HepG2 (cell line): ENCODE measurements around the gene LST1. TPM values are rescaled to one million over a fixed set of nuclear protein-coding genes. Genes with fewer than 3 reads are reported as not detected.
A peak's percentile ranks its signal among the peaks of the same experiment; 100 is the strongest.

ENCODE experiments used
- ATM ChIP-seq: fragments of 450-650 bp; IDR thresholded peaks from 2 replicates; pipeline ENCODE4 v1.7.1; 2017; ENCODE audit warnings: mild to moderate bottlenecking, borderline replicate concordance
- CHCHD3 ChIP-seq: sonication (generic); formaldehyde crosslinking; IDR thresholded peaks from 2 replicates; pipeline ENCODE4 v1.8.0; 2022; ENCODE audit warnings: mild to moderate bottlenecking, missing genetic modification reagents, moderate library complexity
- FOXK1 ChIP-seq: sonication (generic); formaldehyde crosslinking; IDR thresholded peaks from 2 replicates; pipeline ENCODE4 v1.4.0; 2020; ENCODE audit warnings: low read depth, missing genetic modification reagents, borderline replicate concordance
- HNRNPUL1 ChIP-seq: fragments of 200-400 bp; formaldehyde crosslinking; IDR thresholded peaks from 2 replicates; pipeline ENCODE4 v1.6.1; 2017; ENCODE audit warnings: low read depth, mild to moderate bottlenecking, low read length, moderate library complexity
- MAZ ChIP-seq, 2 experiments: sonication (generic) in 1 of 2; formaldehyde crosslinking in 1 of 2; IDR thresholded peaks; 2 replicates each; pipeline versions ENCODE4 v1.5.0 to v1.6.1; 2012 to 2020; ENCODE audit warnings: low read depth in 2 of 2, mild to moderate bottlenecking in 2 of 2, borderline replicate concordance in 1 of 2, improper control_type of control experiment in 1 of 2, low read length in 1 of 2, missing genetic modification reagents in 1 of 2, moderate library complexity in 1 of 2
- NPAS2 ChIP-seq: sonication (generic); formaldehyde crosslinking; IDR thresholded peaks from 2 replicates; pipeline ENCODE4 v1.8.0; 2022; ENCODE audit warnings: mild to moderate bottlenecking, missing genetic modification reagents, borderline replicate concordance
- PAWR ChIP-seq: sonication (generic); formaldehyde crosslinking; IDR thresholded peaks from 2 replicates; pipeline ENCODE4 v1.4.0; 2020; ENCODE audit warnings: missing genetic modification reagents, mild to moderate bottlenecking, borderline replicate concordance
- POLR2G ChIP-seq: fragments of 200-400 bp; formaldehyde crosslinking; IDR thresholded peaks from 2 replicates; pipeline ENCODE4 v1.6.1; 2018; ENCODE audit warnings: mild to moderate bottlenecking, low read depth, low read length, moderate library complexity
- PRDM10 ChIP-seq: sonication (generic); formaldehyde crosslinking; IDR thresholded peaks from 2 replicates; pipeline ENCODE4 v1.4.0; 2020; ENCODE audit warnings: low read depth, missing genetic modification reagents
- ZFP36 ChIP-seq: fragments of 150-350 bp; IDR thresholded peaks from 2 replicates; pipeline ENCODE4 v1.6.1; 2018; ENCODE audit warnings: borderline replicate concordance, low read length, low read depth; ENCODE audit not compliant: partially characterized antibody
- ZKSCAN8 ChIP-seq: IDR thresholded peaks from 2 replicates; pipeline ENCODE4 v1.6.1; 2016; ENCODE audit warnings: borderline replicate concordance, missing genetic modification reagents, missing compliant biosample characterization
- ZNF503 ChIP-seq: sonication (generic); formaldehyde crosslinking; IDR thresholded peaks from 2 replicates; pipeline ENCODE4 v1.4.0; 2020; ENCODE audit warnings: missing genetic modification reagents
- ZNF619 ChIP-seq: sonication (generic); formaldehyde crosslinking; IDR thresholded peaks from 2 replicates; pipeline ENCODE4 v1.4.0; 2020; ENCODE audit warnings: mild to moderate bottlenecking, missing genetic modification reagents
- polyA plus RNA-seq, 8 experiments: library from polyadenylated mRNA; depleted of rRNA in 3 of 8; stranded (reverse) in 7 of 8; unstranded in 1 of 8; fragments of >200 nt; fragmentation: Illumina TruSeq in 4 of 8; extraction: Trizol in 4 of 8; gene quantifications; 2 replicates each; pipeline versions ENCODE4 v1.2.1 to v1.2.3, GENCODE V29; 2011 to 2016; ENCODE audit warnings: low read depth in 4 of 8, missing spikeins in 1 of 8, mixed read lengths in 1 of 8; ENCODE audit not compliant: insufficient read depth in 1 of 8
- total RNA-seq, 5 experiments: library from RNA; depleted of rRNA; stranded (reverse); fragments of >200 nt; fragmentation: Illumina TruSeq; extraction: Trizol; gene quantifications; 2 replicates each; pipeline ENCODE4 v1.2.3, GENCODE V29; 2016; ENCODE audit warnings: low read depth in 1 of 5
- TF ChIP-seq, protein P1 (sequence below): sonication (generic); formaldehyde crosslinking; IDR thresholded peaks from 2 replicates; pipeline ENCODE4 v1.8.0; 2022; ENCODE audit warnings: mild to moderate bottlenecking, missing genetic modification reagents, moderate library complexity
- TF ChIP-seq, protein P2 (sequence below): sonication (generic); formaldehyde crosslinking; IDR thresholded peaks from 2 replicates; pipeline ENCODE4 v1.5.1; 2020; ENCODE audit warnings: missing genetic modification reagents, mild to moderate bottlenecking, borderline replicate concordance
- TF ChIP-seq, protein P3 (sequence below): sonication (generic); formaldehyde crosslinking; conservative IDR thresholded peaks from 2 replicates; pipeline ENCODE4 v1.4.0; 2020; ENCODE audit warnings: missing genetic modification reagents

The LST1 gene
- total and polyA plus RNA-seq, 2 of the 13 experiments (the other 11 are each of a cell fraction or from before 2014, with no cell fraction given) = not detected

GRCh38 chr6:31620586-31621319 lies 34.7 kb downstream of the LST1 start, which contains the start of gene PRRC2A (continued):
- TF ChIP-seq ZNF503 (no peak), ZFP36 (no peak), CHCHD3 (no peak), POLR2G (peak; percentile 20; the same call in 1 of the 2 replicates), ZKSCAN8 (no peak), FOXK1 (peak; percentile 12; the same call in 1 of the 2 replicates), MAZ (IDR thresholded peaks at IDR 0.05; ENCODE audit: borderline replicate concordance, low read depth, low read length) (peak; percentile 99), MAZ (CRISPR knock-in tag; IDR thresholded peaks at IDR 0.05; ENCODE audit: low read depth) (peak; percentile 68), PAWR (0 out of 2 replicates have a peak, but pooled peaks have one; percentile 22), PRDM10 (CRISPR knock-in tag) (0 out of 2 replicates have a peak, but pooled peaks have one; percentile 36), ZNF619 (no peak; the same call in 1 of the 2 replicates), ATM (no peak), NPAS2 (no peak), HNRNPUL1 (no peak)
- TF ChIP-seq, protein P1, sequence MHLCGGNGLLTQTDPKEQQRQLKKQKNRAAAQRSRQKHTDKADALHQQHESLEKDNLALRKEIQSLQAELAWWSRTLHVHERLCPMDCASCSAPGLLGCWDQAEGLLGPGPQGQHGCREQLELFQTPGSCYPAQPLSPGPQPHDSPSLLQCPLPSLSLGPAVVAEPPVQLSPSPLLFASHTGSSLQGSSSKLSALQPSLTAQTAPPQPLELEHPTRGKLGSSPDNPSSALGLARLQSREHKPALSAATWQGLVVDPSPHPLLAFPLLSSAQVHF (CRISPR knock-in tag) = 0 out of 2 replicates have a peak, but pooled peaks have one; percentile 68
- TF ChIP-seq, protein P2, sequence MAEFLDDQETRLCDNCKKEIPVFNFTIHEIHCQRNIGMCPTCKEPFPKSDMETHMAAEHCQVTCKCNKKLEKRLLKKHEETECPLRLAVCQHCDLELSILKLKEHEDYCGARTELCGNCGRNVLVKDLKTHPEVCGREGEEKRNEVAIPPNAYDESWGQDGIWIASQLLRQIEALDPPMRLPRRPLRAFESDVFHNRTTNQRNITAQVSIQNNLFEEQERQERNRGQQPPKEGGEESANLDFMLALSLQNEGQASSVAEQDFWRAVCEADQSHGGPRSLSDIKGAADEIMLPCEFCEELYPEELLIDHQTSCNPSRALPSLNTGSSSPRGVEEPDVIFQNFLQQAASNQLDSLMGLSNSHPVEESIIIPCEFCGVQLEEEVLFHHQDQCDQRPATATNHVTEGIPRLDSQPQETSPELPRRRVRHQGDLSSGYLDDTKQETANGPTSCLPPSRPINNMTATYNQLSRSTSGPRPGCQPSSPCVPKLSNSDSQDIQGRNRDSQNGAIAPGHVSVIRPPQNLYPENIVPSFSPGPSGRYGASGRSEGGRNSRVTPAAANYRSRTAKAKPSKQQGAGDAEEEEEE = no peak
- TF ChIP-seq, protein P3, sequence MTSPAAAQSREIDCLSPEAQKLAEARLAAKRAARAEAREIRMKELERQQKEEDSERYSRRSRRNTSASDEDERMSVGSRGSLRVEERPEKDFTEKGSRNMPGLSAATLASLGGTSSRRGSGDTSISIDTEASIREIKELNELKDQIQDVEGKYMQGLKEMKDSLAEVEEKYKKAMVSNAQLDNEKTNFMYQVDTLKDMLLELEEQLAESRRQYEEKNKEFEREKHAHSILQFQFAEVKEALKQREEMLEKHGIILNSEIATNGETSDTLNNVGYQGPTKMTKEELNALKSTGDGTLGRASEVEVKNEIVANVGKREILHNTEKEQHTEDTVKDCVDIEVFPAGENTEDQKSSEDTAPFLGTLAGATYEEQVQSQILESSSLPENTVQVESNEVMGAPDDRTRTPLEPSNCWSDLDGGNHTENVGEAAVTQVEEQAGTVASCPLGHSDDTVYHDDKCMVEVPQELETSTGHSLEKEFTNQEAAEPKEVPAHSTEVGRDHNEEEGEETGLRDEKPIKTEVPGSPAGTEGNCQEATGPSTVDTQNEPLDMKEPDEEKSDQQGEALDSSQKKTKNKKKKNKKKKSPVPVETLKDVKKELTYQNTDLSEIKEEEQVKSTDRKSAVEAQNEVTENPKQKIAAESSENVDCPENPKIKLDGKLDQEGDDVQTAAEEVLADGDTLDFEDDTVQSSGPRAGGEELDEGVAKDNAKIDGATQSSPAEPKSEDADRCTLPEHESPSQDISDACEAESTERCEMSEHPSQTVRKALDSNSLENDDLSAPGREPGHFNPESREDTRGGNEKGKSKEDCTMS (CRISPR knock-in tag) = no peak
